ENCODE results near the gene PIK3CB.
A peak's percentile ranks its signal among the peaks of the same experiment; 100 is the strongest.
"Not testable (repeated sequence)": the region's sequence is repeated elsewhere in the genome, so short reads cannot be mapped to it uniquely, and the experiment has no call there.

Gene PIK3CB

GRCh38 chr3:138624518-138624917, 210.2 kb downstream of the PIK3CB start:
- no peak overlapping the region for H3K4me3 ChIP-seq (ENCODE audit: low read depth, low read length)
- no peaks in the 10 kb centered on the region for H3K9me3 ChIP-seq (ENCODE audit: severe bottlenecking)
- peaks cover 7% of the 10 kb centered on the region; the same call in 1 of the 2 replicates for H3K36me3 ChIP-seq
- no peak for TF ChIP-seq CTCF (IDR thresholded peaks at IDR 0.05; ENCODE audit: low read depth, low read length)
- no peak for DNase-seq
- no peak overlapping the region for H3K27ac ChIP-seq
- H3K27me3 ChIP-seq (ENCODE audit: insufficient read depth, low read depth, severe bottlenecking) = no peaks in the 10 kb centered on the region

DNA sequence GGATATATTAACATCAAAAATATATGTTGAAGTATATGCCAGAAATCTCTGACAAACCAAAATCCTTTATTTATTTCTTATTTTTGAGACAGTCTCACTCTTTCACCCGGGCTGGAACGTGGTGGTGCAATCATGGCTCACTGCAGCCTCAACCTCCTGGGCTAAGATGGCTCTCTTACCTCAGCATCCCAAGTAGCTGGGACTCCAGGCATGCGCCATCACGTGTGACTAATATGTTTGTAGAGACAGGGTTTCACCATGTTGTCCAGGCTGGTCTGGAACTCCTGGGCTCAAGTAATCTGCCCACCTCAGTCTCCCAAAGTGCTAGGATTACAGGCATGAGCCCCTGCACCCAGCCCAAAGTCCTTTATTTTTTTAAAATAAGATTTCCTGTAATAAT, 214.3 kb downstream of the PIK3CB start:
- Histone ChIP-seq H3K36me3 (peaks cover 7% of the 10 kb centered on the region; the same call in 1 of the 2 replicates), H3K9me3 (ENCODE audit: severe bottlenecking) (no peaks in the 10 kb centered on the region), H3K27ac (peak overlapping the region; percentile 80), H3K4me3 (ENCODE audit: low read depth, low read length) (no peak overlapping the region), H3K27me3 (ENCODE audit: insufficient read depth, low read depth, severe bottlenecking) (no peaks in the 10 kb centered on the region)
- DNase-seq = peak; percentile 59
- TF ChIP-seq CTCF (IDR thresholded peaks at IDR 0.05; ENCODE audit: low read depth, low read length) = no peak

DNA sequence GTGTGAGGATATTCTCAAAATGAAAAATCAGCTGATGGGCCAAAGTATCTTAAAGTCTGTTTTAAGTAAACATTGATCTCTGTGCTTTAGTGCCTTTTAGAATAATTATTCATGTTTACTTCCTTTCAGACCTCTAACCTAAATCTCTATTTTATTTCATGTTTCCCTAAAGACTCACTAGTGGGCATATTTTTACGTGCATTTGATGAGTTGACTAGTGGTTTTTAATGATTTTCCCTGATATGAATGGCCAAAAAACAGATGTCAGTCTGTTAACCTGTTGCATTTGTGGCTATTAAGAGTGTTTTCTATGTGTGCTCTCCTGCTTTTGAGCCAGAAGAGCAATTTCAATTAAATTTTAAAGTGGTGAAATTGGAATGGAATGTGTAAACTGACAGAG, 219.3 kb downstream of the PIK3CB start:
- Histone ChIP-seq H3K27ac (no peak overlapping the region), H3K36me3 (no peaks in the 10 kb centered on the region), H3K4me3 (ENCODE audit: low read depth, low read length) (no peak overlapping the region), H3K9me3 (ENCODE audit: severe bottlenecking) (no peaks in the 10 kb centered on the region), H3K27me3 (ENCODE audit: insufficient read depth, low read depth, severe bottlenecking) (no peaks in the 10 kb centered on the region)
- TF ChIP-seq CTCF (IDR thresholded peaks at IDR 0.05; ENCODE audit: low read depth, low read length) = no peak
- no peak for DNase-seq

DNA sequence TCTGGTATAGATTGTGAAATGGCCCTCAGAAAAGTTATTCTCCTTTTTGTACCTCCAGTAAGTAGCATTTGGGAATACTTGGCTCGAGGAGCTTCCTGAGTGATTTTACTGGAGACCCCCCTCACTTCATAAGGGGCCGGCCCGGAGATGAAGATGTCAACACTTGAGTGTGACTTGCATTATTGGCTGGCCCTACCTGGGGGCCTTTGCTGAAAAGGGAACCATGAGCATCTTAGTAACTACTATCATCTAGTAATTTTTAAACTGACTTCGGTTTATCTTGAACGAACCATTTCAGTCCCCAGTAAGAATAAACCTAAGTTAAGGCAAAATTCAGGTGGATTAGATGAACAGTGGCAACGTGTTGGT, 224.8 kb downstream of the PIK3CB start:
- Histone ChIP-seq H3K9me3 (ENCODE audit: severe bottlenecking) (no peaks in the 10 kb centered on the region), H3K27ac (no peak overlapping the region), H3K36me3 (no peaks in the 10 kb centered on the region), H3K27me3 (ENCODE audit: insufficient read depth, low read depth, severe bottlenecking) (no peaks in the 10 kb centered on the region), H3K4me3 (ENCODE audit: low read depth, low read length) (peak overlapping the region; percentile 61)
- DNase-seq = no peak
- TF ChIP-seq CTCF (IDR thresholded peaks at IDR 0.05; ENCODE audit: low read depth, low read length) = no peak

DNA sequence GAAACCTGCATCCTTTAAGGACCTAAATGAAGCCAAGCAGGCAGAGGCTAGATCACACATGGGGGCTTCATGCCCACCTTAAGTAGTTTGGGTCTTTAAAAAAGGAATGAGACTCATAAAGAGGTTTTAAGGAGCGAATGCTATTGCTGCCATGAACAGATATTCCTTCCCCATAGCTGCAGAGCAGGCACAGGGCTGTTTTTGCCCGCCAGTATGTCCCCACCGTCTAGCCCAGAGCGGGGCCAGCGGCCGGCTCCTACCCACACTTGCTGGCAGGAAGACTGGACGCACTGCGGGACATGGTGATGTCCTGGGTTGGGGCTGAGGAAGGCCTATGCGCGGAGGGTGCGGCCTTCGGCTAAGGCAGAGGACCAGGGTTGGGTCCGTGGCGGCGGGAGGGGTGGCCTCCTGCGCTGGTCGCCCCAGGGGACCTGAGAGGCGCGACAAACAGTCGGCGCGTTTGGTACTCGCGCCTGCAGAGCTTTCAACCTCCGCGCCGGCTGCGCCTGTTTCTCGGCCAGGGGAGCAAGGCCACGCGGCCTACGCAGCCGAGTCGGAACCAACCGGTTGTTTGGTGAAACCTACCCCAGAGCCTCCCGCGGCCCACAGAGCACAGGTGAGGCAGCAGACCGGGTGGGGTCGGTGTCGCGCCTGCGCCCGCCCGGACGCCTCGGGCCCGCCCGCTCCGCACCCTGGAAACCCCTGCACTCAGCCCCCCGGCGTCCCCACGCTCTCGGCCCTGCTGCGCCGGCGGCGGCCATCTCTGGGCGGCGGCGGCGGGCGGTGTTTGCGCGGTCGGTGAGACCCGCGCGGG, 226.2 kb downstream of the PIK3CB start, which contains the start of gene FAIM:
Gene FAIM, plus strand, starts transcription at position 450 of the 814 bp plus-strand sequence. CDS start 10,956 bp downstream, outside the sequence.
- DNase-seq = peak; percentile 80
- no peak for TF ChIP-seq CTCF (IDR thresholded peaks at IDR 0.05; ENCODE audit: low read depth, low read length)
- H3K36me3 ChIP-seq = no peaks in the 10 kb centered on the region
- H3K27ac ChIP-seq = peak within 1 kb of the TSS; percentile 92
- no peaks in the 10 kb centered on the region for H3K9me3 ChIP-seq (ENCODE audit: severe bottlenecking)
- no peaks in the 10 kb centered on the region for H3K27me3 ChIP-seq (ENCODE audit: insufficient read depth, low read depth, severe bottlenecking)
- peak within 1 kb of the TSS; percentile 61 for H3K4me3 ChIP-seq (ENCODE audit: low read depth, low read length)

DNA sequence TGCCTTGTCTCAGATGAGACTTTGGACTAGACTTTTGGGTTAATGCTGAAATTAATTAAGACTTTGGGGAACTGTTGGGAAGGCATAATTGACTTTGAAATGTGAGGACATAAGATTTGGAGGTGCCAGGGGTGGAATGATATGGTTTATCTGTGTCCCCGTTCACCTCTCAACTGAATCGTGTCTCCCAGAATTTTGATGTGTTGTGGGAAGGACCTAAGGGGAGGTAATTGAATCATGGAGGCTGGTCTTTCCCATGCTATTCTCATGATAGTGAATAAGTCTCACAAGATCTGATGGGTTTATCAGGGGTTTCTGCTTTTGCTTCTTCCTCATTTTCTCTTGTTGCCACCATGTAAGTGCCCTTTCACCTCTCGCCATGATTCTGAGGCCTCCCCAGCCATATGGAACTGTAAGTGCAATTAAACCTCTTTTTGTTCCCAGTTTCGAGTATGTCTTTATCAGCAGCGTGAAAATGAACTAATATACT, 230.6 kb downstream of the PIK3CB start:
- peaks cover 12% of the 10 kb centered on the region for H3K9me3 ChIP-seq (ENCODE audit: severe bottlenecking)
- H3K4me3 ChIP-seq (ENCODE audit: low read depth, low read length); H3K27ac ChIP-seq; H3K27me3 ChIP-seq (ENCODE audit: insufficient read depth, low read depth, severe bottlenecking); DNase-seq; H3K36me3 ChIP-seq: not testable (repeated sequence)

Data from WERI-Rb-1 (cell line).